ENCODE data around the gene SBF2. TPM values are rescaled to one million over a fixed set of nuclear protein-coding genes. Genes with fewer than 3 reads are reported as not detected.
A peak's percentile ranks its signal among the peaks of the same experiment; 100 is the strongest.

SBF2 gene
- total and polyA plus RNA-seq, 5 donors = 10.8 to 32.2 (median 22.3) TPM

DNA sequence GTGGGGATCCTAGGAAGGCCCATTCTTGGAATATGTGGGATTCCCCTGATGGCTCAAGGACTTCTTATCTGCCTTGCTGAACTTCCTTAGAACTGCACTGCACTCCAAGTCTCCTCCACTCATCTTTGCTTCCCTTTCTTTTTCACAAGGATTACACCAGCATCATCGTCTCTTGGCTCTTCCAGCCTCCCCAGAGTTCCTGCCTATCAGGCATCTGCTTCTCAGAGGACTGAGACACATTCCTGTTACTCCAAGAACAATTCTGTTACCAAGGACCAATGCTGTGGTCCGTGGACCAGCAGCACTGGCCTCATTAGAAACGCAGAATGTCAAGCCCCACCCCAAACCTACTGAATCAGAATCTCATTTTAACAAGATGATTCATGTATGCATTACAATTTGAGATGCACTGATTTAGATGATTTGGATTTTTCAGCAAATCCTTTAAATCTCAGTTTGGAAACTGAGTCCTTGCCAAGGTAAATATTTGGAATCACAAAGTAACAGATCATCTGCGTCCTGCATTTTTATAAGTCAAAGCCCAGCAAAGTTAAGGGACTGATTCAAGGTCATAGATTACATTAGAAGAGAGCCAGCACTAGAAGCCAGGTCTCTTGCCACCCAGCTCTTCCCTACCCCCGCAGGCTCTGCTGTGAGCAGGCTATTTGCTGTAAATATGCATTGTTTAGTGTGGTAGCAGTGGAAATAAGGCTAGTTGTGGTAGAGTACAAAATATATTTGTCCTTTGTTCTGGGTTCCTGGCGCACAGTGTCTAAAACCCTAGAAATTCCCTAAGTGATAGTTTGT lies 519.2 kb downstream of the SBF2 start:
- 38% methylated on average over 6 of the region's 6 CpGs for WGBS
- ATAC-seq (peak; percentile 31 to 62), DNase-seq (no peak)
- H3K27ac ChIP-seq (ENCODE audit: low read length) = no peak overlapping the region
- H3K4me3 ChIP-seq (ENCODE audit: low read length) = no peak overlapping the region
- no peaks in the 10 kb centered on the region for H3K9me3 ChIP-seq (ENCODE audit: control insufficient read depth, low read length)
- H3K4me1 ChIP-seq (ENCODE audit: control insufficient read depth, insufficient read depth, low read length) = peaks cover 3% of the 10 kb centered on the region
- no peaks in the 10 kb centered on the region for H3K27me3 ChIP-seq (ENCODE audit: control insufficient read depth, insufficient read depth)
- intact Hi-C loops (cut with DNase I) = no loop called here

DNA sequence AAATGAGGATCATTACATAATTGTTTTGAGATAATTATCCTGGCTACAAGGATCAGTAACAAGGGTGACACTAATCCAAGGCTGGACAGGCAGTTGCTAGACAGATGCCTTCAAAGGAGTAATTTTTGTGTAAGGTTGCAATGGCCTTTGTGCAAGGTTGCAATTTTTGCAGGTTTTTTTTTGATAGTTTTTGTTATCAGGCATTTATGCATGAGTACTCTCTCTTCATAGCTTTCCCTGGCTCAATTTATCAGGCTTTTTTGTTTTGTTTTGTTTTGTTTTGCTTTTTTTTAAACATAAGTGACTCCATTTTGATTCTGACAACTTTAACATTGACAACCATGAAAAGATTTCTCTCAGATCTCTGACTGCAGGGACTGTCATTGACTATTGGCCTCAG lies 519.9 kb downstream of the SBF2 start:
- no peak for DNase-seq
- H3K27ac ChIP-seq (ENCODE audit: low read length) = no peak overlapping the region
- intact Hi-C loops (cut with DNase I) = no loop called here
- no peak for ATAC-seq
- no peak overlapping the region for H3K4me3 ChIP-seq (ENCODE audit: low read length)
- no peaks in the 10 kb centered on the region for H3K9me3 ChIP-seq (ENCODE audit: control insufficient read depth, low read length)
- H3K4me1 ChIP-seq (ENCODE audit: control insufficient read depth, insufficient read depth, low read length) = peaks cover 3% of the 10 kb centered on the region
- no peaks in the 10 kb centered on the region for H3K27me3 ChIP-seq (ENCODE audit: control insufficient read depth, insufficient read depth)

- intact Hi-C loops (cut with DNase I) = no loop called here
- 98% methylated on average over 2 of the region's 2 CpGs for WGBS
Observed at GRCh38 chr11:9773524-9773923, 520.5 kb downstream of the SBF2 start.

GRCh38 chr11:9772218-9772617 lies 521.8 kb downstream of the SBF2 start:
- 96% methylated on average over 4 of the region's 4 CpGs for WGBS
- Histone ChIP-seq H3K4me1 (ENCODE audit: control insufficient read depth, insufficient read depth, low read length) (peaks cover 3% of the 10 kb centered on the region), H3K9me3 (ENCODE audit: control insufficient read depth, low read length) (no peaks in the 10 kb centered on the region), H3K27me3 (ENCODE audit: control insufficient read depth, insufficient read depth) (no peaks in the 10 kb centered on the region), H3K4me3 (ENCODE audit: low read length) (no peak overlapping the region), H3K27ac (ENCODE audit: low read length) (no peak overlapping the region)
- intact Hi-C loops (cut with DNase I) = no loop called here
- no peak for DNase-seq
- ATAC-seq = no peak

More at GRCh38 chr11:9773524-9773923, 520.5 kb downstream of the SBF2 start:
- ATAC-seq = no peak
- Histone ChIP-seq H3K4me3 (ENCODE audit: low read length) (no peak overlapping the region), H3K9me3 (ENCODE audit: control insufficient read depth, low read length) (no peaks in the 10 kb centered on the region), H3K4me1 (ENCODE audit: control insufficient read depth, insufficient read depth, low read length) (peaks cover 3% of the 10 kb centered on the region), H3K27ac (ENCODE audit: low read length) (no peak overlapping the region), H3K27me3 (ENCODE audit: control insufficient read depth, insufficient read depth) (no peaks in the 10 kb centered on the region)
- DNase-seq = no peak

DNA sequence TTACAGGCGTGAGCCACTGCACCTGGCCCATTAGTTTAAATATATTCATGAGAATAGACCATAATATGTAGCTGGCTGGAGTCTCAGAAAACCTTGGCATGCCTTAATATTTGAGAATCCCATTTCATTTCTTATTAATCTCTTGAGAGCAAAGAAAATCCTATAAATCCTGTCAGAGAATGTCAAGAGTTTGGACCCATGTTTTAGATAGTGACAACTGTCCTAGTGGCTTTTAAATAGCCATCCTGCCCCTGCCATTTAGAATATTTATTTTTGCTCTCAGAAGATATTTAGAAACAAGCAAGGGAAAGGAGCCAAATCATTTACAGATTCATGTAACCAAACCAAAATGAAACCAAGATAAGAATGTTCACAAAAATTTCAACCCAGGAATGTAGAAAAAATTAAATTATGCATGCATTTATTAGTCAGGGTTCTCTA lies 522.9 kb downstream of the SBF2 start:
- no peak overlapping the region for H3K27ac ChIP-seq (ENCODE audit: low read length)
- no peak for DNase-seq
- H3K4me1 ChIP-seq (ENCODE audit: control insufficient read depth, insufficient read depth, low read length) = peaks cover 5% of the 10 kb centered on the region
- WGBS = 82% methylated on average over 1 of the region's 1 CpG
- H3K4me3 ChIP-seq (ENCODE audit: low read length) = no peak overlapping the region
- no peak for ATAC-seq
- no peaks in the 10 kb centered on the region for H3K27me3 ChIP-seq (ENCODE audit: control insufficient read depth, insufficient read depth)
- intact Hi-C loops (cut with DNase I) = no loop called here
- H3K9me3 ChIP-seq (ENCODE audit: control insufficient read depth, low read length) = no peaks in the 10 kb centered on the region

DNA sequence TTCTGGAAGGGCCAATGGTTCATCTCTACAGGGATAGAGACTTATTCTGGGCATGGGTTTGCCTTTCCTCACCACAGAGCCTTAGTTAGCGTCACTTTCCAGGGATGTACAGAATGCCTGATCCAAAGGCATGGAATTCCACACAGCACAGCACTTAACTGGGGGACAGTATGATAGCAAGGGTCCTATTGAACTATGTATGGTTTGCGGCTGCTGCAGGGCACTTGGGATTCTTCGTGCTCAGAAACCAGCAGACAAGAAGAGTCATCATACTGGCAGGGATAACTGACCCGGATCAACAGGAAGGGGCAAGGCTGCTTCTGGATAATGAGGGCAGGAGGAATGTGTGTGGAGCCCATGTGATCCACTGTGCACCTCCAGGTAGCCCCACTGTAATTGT lies 524.4 kb downstream of the SBF2 start:
- Histone ChIP-seq H3K27ac (ENCODE audit: low read length) (no peak overlapping the region), H3K4me1 (ENCODE audit: control insufficient read depth, insufficient read depth, low read length) (peaks cover 14% of the 10 kb centered on the region), H3K27me3 (ENCODE audit: control insufficient read depth, insufficient read depth) (no peaks in the 10 kb centered on the region), H3K4me3 (ENCODE audit: low read length) (no peak overlapping the region), H3K9me3 (ENCODE audit: control insufficient read depth, low read length) (no peaks in the 10 kb centered on the region)
- ATAC-seq (no peak), DNase-seq (no peak)
- 86% methylated on average over 4 of the region's 4 CpGs for WGBS
- intact Hi-C loops (cut with DNase I) = loop anchor here in 1 of 4 donors (10.0 kb wide), 1 partner anchor 45 kb away; no protein-coding TSS in a partner anchor

- peak overlapping the region; percentile 33 for H3K27ac ChIP-seq (ENCODE audit: low read length)
- peak; percentile 53 to 75 (median 68) for DNase-seq
- intact Hi-C loops (cut with DNase I) = loop anchor here in 1 of 4 donors (10.0 kb wide), 1 partner anchor 49 kb away; no protein-coding TSS in a partner anchor
- 36% methylated on average over 5 of the region's 5 CpGs for WGBS
- H3K9me3 ChIP-seq (ENCODE audit: control insufficient read depth, low read length) = no peaks in the 10 kb centered on the region
- no peak overlapping the region for H3K4me3 ChIP-seq (ENCODE audit: low read length)
- ATAC-seq = peak; percentile 68 to 69
- H3K27me3 ChIP-seq (ENCODE audit: control insufficient read depth, insufficient read depth) = no peaks in the 10 kb centered on the region
- peaks cover 13% of the 10 kb centered on the region for H3K4me1 ChIP-seq (ENCODE audit: control insufficient read depth, insufficient read depth, low read length)
Observed at GRCh38 chr11:9765320-9766101, 528.5 kb downstream of the SBF2 start.

- intact Hi-C loops (cut with DNase I) = loop anchor here in 1 of 4 donors (10.0 kb wide), 1 partner anchor 52 kb away; no protein-coding TSS in a partner anchor
- H3K9me3 ChIP-seq (ENCODE audit: control insufficient read depth, low read length) = no peaks in the 10 kb centered on the region
- no peak overlapping the region for H3K4me3 ChIP-seq (ENCODE audit: low read length)
- no peaks in the 10 kb centered on the region for H3K27me3 ChIP-seq (ENCODE audit: control insufficient read depth, insufficient read depth)
- no peak overlapping the region for H3K27ac ChIP-seq (ENCODE audit: low read length)
- WGBS = 88% methylated on average over 1 of the region's 1 CpG
- no peak for DNase-seq
- peaks cover 18% of the 10 kb centered on the region for H3K4me1 ChIP-seq (ENCODE audit: control insufficient read depth, insufficient read depth, low read length)
- no peak for ATAC-seq
Observed at GRCh38 chr11:9763301-9763700, 530.7 kb downstream of the SBF2 start.

DNA sequence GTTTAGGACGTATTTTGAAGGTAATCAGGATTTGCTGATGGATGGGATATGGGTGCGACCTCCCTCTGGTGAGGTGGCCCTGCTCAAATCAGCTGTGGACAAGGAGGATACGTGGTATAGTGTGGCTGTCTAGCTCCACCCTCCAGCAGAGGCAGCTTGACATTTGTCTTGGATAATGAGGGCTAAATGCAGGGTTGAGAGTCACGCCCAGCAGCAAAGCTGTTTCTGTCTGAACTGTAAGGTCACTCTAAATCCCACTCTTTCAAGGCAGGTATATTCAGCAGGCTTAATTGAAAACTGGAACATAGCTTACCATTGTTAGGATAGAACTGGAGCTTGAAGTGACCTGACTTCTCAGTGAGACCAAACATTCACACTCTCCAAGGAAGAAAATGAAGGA lies 531.5 kb downstream of the SBF2 start:
- no peaks in the 10 kb centered on the region for H3K27me3 ChIP-seq (ENCODE audit: control insufficient read depth, insufficient read depth)
- no peaks in the 10 kb centered on the region for H3K9me3 ChIP-seq (ENCODE audit: control insufficient read depth, low read length)
- H3K4me3 ChIP-seq (ENCODE audit: low read length) = no peak overlapping the region
- intact Hi-C loops (cut with DNase I) = loop anchor here in 1 of 4 donors (10.0 kb wide), 1 partner anchor 52 kb away; no protein-coding TSS in a partner anchor
- DNase-seq = no peak
- 81% methylated on average over 4 of the region's 4 CpGs for WGBS
- H3K4me1 ChIP-seq (ENCODE audit: control insufficient read depth, insufficient read depth, low read length) = peaks cover 18% of the 10 kb centered on the region
- H3K27ac ChIP-seq (ENCODE audit: low read length) = no peak overlapping the region
- no peak for ATAC-seq

- H3K27ac ChIP-seq (ENCODE audit: low read length) = no peak overlapping the region
- H3K27me3 ChIP-seq (ENCODE audit: control insufficient read depth, insufficient read depth) = no peaks in the 10 kb centered on the region
- intact Hi-C loops (cut with DNase I) = loop anchor here in 1 of 4 donors (10.0 kb wide), 1 partner anchor 53 kb away; no protein-coding TSS in a partner anchor
- peaks cover 18% of the 10 kb centered on the region for H3K4me1 ChIP-seq (ENCODE audit: control insufficient read depth, insufficient read depth, low read length)
- no peaks in the 10 kb centered on the region for H3K9me3 ChIP-seq (ENCODE audit: control insufficient read depth, low read length)
- DNase-seq = no peak
- no peak for ATAC-seq
- 86% methylated on average over 6 of the region's 6 CpGs for WGBS
- H3K4me3 ChIP-seq (ENCODE audit: low read length) = no peak overlapping the region
Observed at GRCh38 chr11:9761441-9761945, 532.5 kb downstream of the SBF2 start.

DNA sequence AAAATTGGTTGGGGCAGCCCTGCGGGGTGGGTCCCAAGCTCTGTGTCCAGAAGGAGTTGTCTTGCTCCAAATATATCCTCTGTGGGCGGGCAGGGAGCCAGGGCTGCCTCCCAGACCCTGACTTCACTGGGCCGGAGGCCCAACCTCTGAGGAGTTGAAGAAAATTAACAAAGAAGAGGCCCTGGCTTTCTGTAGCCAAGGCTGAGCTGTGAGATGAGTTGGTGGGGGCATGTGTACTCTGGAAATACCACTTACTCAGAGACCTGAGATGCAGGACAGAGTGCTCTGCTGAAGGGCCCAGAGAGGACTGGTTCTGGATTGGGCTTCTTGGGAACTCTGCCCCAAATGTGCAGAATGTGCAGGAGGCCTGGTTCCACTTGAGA lies 533.8 kb downstream of the SBF2 start:
- peak; percentile 57 to 71 for ATAC-seq
- Histone ChIP-seq H3K27me3 (ENCODE audit: control insufficient read depth, insufficient read depth) (no peaks in the 10 kb centered on the region), H3K4me3 (ENCODE audit: low read length) (no peak overlapping the region), H3K4me1 (ENCODE audit: control insufficient read depth, insufficient read depth, low read length) (peaks cover 10% of the 10 kb centered on the region), H3K9me3 (ENCODE audit: control insufficient read depth, low read length) (no peaks in the 10 kb centered on the region), H3K27ac (ENCODE audit: low read length) (peak overlapping the region; percentile 86)
- 8% methylated on average over 3 of the region's 3 CpGs for WGBS
- intact Hi-C loops (cut with DNase I) = loop anchor here in 1 of 4 donors (10.0 kb wide), 1 partner anchor 55 kb away; no protein-coding TSS in a partner anchor
- DNase-seq = peak; percentile 95 to 99 (median 97)

Data from right cardiac atrium (tissue), 5 donors.